HepG2 (cell line): ENCODE measurements around the gene ENTPD6. TPM values are rescaled to one million over a fixed set of nuclear protein-coding genes. Genes with fewer than 3 reads are reported as not detected.

Experiments
- CEBPB ChIP-seq: IDR thresholded peaks from 2 replicates; pipeline ENCODE4 v1.6.1; 2011; ENCODE audit warnings: low read depth, low read length, improper control_type of control experiment, borderline replicate concordance
- FOXA1 ChIP-seq, 2 experiments: fragments of 450-650 bp in 1 of 2; sonication (generic) in 1 of 2; formaldehyde crosslinking in 1 of 2; IDR thresholded peaks; 2 replicates each; pipeline versions ENCODE4 v1.4.0 to v1.6.1; 2016 to 2020; ENCODE audit warnings: missing genetic modification reagents in 1 of 2
- FOXO4 ChIP-seq: sonication (generic); formaldehyde crosslinking; conservative IDR thresholded peaks from 2 replicates; pipeline ENCODE4 v1.8.1; 2023; ENCODE audit warnings: missing genetic modification reagents
- HOMEZ ChIP-seq: IDR thresholded peaks from 2 replicates; pipeline ENCODE4 v1.6.1; 2016; ENCODE audit warnings: low read depth
- KAT8 ChIP-seq: IDR thresholded peaks from 2 replicates; pipeline ENCODE4 v1.6.1; 2016; ENCODE audit warnings: missing genetic modification reagents, missing compliant biosample characterization
- MXD4 ChIP-seq: IDR thresholded peaks from 2 replicates; pipeline ENCODE4 v1.6.1; 2016; ENCODE audit warnings: mild to moderate bottlenecking, missing biosample characterization, missing genetic modification reagents
- NR2F6 ChIP-seq, 2 experiments: IDR thresholded peaks; 2 replicates each; pipeline ENCODE4 v1.6.1; 2016; ENCODE audit warnings: antibody characterized with exemption in 1 of 2, mild to moderate bottlenecking in 1 of 2
- PAF1 ChIP-seq: IDR thresholded peaks from 2 replicates; pipeline ENCODE4 v1.6.1; 2016; ENCODE audit warnings: missing genetic modification reagents, missing compliant biosample characterization
- POLR2G ChIP-seq: fragments of 200-400 bp; formaldehyde crosslinking; IDR thresholded peaks from 2 replicates; pipeline ENCODE4 v1.6.1; 2018; ENCODE audit warnings: mild to moderate bottlenecking, low read depth, low read length, moderate library complexity
- SIX1 ChIP-seq: sonication (generic); formaldehyde crosslinking; IDR thresholded peaks from 2 replicates; pipeline ENCODE4 v1.4.0; 2020; ENCODE audit warnings: missing genetic modification reagents, borderline replicate concordance
- SOX13 ChIP-seq, 3 experiments: fragments of 450-650 bp in 1 of 3; sonication (generic) in 1 of 3; formaldehyde crosslinking in 1 of 3; IDR thresholded peaks in 2 of 3; conservative IDR thresholded peaks in 1 of 3; 2 replicates each; pipeline versions ENCODE4 v1.5.0 to v1.6.1; 2016 to 2020; ENCODE audit warnings: antibody characterized with exemption in 1 of 3, mild to moderate bottlenecking in 1 of 3, missing compliant biosample characterization in 1 of 3, missing genetic modification reagents in 1 of 3, moderate library complexity in 1 of 3
- ZBTB37 ChIP-seq: sonication (generic); formaldehyde crosslinking; IDR thresholded peaks from 2 replicates; pipeline ENCODE4 v1.4.0; 2020; ENCODE audit warnings: mild to moderate bottlenecking, missing genetic modification reagents
- ZC3H13 ChIP-seq: sonication (generic); formaldehyde crosslinking; IDR thresholded peaks from 2 replicates; pipeline ENCODE4 v1.8.1; 2023; ENCODE audit warnings: mild to moderate bottlenecking, missing genetic modification reagents, moderate library complexity
- ZFP36 ChIP-seq: fragments of 150-350 bp; IDR thresholded peaks from 2 replicates; pipeline ENCODE4 v1.6.1; 2018; ENCODE audit warnings: borderline replicate concordance, low read length, low read depth; ENCODE audit not compliant: partially characterized antibody
- ZNF562 ChIP-seq: sonication (generic); formaldehyde crosslinking; IDR thresholded peaks from 2 replicates; pipeline ENCODE4 v1.8.0; 2022; ENCODE audit warnings: missing genetic modification reagents, borderline replicate concordance
- ZNF574 ChIP-seq: sonication (generic); formaldehyde crosslinking; IDR thresholded peaks from 2 replicates; pipeline ENCODE4 v1.4.0; 2020; ENCODE audit warnings: missing genetic modification reagents
- ZNF619 ChIP-seq: sonication (generic); formaldehyde crosslinking; IDR thresholded peaks from 2 replicates; pipeline ENCODE4 v1.4.0; 2020; ENCODE audit warnings: mild to moderate bottlenecking, missing genetic modification reagents
- ZNF670 ChIP-seq: sonication (generic); formaldehyde crosslinking; IDR thresholded peaks from 2 replicates; pipeline ENCODE4 v1.8.0; 2022; ENCODE audit warnings: mild to moderate bottlenecking, missing genetic modification reagents, borderline replicate concordance
- ZNF724P ChIP-seq: sonication (generic); formaldehyde crosslinking; IDR thresholded peaks from 2 replicates; pipeline ENCODE4 v1.8.0; 2022; ENCODE audit warnings: missing genetic modification reagents, borderline replicate concordance
- ZNF839 ChIP-seq: sonication (generic); formaldehyde crosslinking; IDR thresholded peaks from 2 replicates; pipeline ENCODE4 v1.4.0; 2020; ENCODE audit warnings: missing genetic modification reagents, mild to moderate bottlenecking, borderline replicate concordance
- ZSCAN25 ChIP-seq: sonication (generic); formaldehyde crosslinking; IDR thresholded peaks from 2 replicates; pipeline ENCODE4 v1.8.0; 2022; ENCODE audit warnings: mild to moderate bottlenecking, missing genetic modification reagents
- polyA plus RNA-seq, 8 experiments: library from polyadenylated mRNA; depleted of rRNA in 3 of 8; stranded (reverse) in 7 of 8; unstranded in 1 of 8; fragments of >200 nt; fragmentation: Illumina TruSeq in 4 of 8; extraction: Trizol in 4 of 8; gene quantifications; 2 replicates each; pipeline versions ENCODE4 v1.2.1 to v1.2.3, GENCODE V29; 2011 to 2016; ENCODE audit warnings: low read depth in 4 of 8, missing spikeins in 1 of 8, mixed read lengths in 1 of 8; ENCODE audit not compliant: insufficient read depth in 1 of 8
- total RNA-seq, 5 experiments: library from RNA; depleted of rRNA; stranded (reverse); fragments of >200 nt; fragmentation: Illumina TruSeq; extraction: Trizol; gene quantifications; 2 replicates each; pipeline ENCODE4 v1.2.3, GENCODE V29; 2016; ENCODE audit warnings: low read depth in 1 of 5

ENTPD6 gene
- total and polyA plus RNA-seq, 2 of the 13 experiments (the other 11 are each of a cell fraction or from before 2014, with no cell fraction given) = 164 to 172 TPM

GRCh38 chr20:25237610-25238318 lies 42.3 kb downstream of the ENTPD6 start (continued):
- no peak for TF ChIP-seq ZBTB37 (CRISPR knock-in tag)
- no peak for TF ChIP-seq SOX13 (IDR thresholded peaks at IDR 0.05)
- peak in 1 of 2 experiments; percentile 54; a peak in 1 of 4 replicates for TF ChIP-seq SOX13 (CRISPR knock-in tag; conservative IDR thresholded peaks at IDR 0.05 in 1 of 2, IDR thresholded peaks at IDR 0.05 in 1 of 2)
- peak; percentile 46; the same call in 1 of the 2 replicates for TF ChIP-seq ZNF670 (CRISPR knock-in tag)
- TF ChIP-seq ZNF724P (CRISPR knock-in tag) = no peak
- 0 out of 2 replicates have a peak, but pooled peaks have one; percentile 17 for TF ChIP-seq ZNF574 (CRISPR knock-in tag)
- no peak for TF ChIP-seq ZNF619 (CRISPR knock-in tag)
- no peak for TF ChIP-seq ZSCAN25 (CRISPR knock-in tag)
- TF ChIP-seq POLR2G = peak; percentile 55; the same call in 1 of the 2 replicates
- TF ChIP-seq CEBPB = peak; percentile 87
- TF ChIP-seq ZC3H13 (CRISPR knock-in tag) = no peak
- no peak for TF ChIP-seq FOXO4 (CRISPR knock-in tag)
- peak; percentile 85 for TF ChIP-seq ZFP36
- TF ChIP-seq MXD4 = no peak
- TF ChIP-seq ZNF839 (CRISPR knock-in tag) = no peak
- no peak for TF ChIP-seq FOXA1 (IDR thresholded peaks at IDR 0.05)
- TF ChIP-seq FOXA1 (CRISPR knock-in tag; IDR thresholded peaks at IDR 0.05) = peak; percentile 62
- no peak for TF ChIP-seq SIX1
- no peak for TF ChIP-seq NR2F6 (IDR thresholded peaks at IDR 0.05)
- 0 out of 2 replicates have a peak, but pooled peaks have one; percentile 28 for TF ChIP-seq NR2F6 (CRISPR knock-in tag; IDR thresholded peaks at IDR 0.05)
- TF ChIP-seq HOMEZ (CRISPR knock-in tag) = 0 out of 2 replicates have a peak, but pooled peaks have one; percentile 21
- no peak for TF ChIP-seq ZNF562 (CRISPR knock-in tag)
- TF ChIP-seq PAF1 (CRISPR knock-in tag) = no peak
- TF ChIP-seq KAT8 (CRISPR knock-in tag) = peak; percentile 44; the same call in 1 of the 2 replicates
